Activated CD4-positive, CD25-positive, alpha-beta regulatory T cell treated with anti-CD3 and anti-CD28 coated beads, Interleukin-2, amount 50 U/mL, for 24 hours (primary cell): ENCODE data around the gene C1QL2.
A peak's percentile ranks its signal among the peaks of the same experiment; 100 is the strongest.

ENCODE experiments used
- ATAC-seq, 2 donors: fragments of 150-1000 bp; cut with Tn5 transposase; one replicate each; pipeline ENCODE4 v1.10.0; 2021; ENCODE audit warnings: mild to moderate bottlenecking in 1 of 2, moderate library complexity in 1 of 2

Gene C1QL2

DNA sequence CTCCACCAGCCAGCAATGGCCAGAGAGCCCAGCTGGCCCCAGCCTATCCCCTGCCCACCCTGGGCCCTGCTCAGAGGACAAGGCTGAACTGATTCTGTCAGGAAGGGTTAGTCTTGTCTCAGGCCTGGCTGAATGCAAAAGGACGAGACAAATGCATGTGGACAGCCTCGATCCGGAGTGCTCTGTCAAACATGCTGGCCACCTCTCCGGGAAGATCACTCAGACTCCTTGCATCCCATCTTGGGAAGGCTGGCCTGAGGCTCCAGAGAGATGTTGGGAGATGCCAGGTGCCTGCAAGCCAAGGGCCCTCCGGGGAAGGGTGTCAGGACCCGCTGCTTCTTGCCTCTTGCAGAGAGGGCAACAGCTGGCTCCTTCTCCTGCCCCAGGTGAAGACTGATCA is 20.2 kb upstream of the C1QL2 start:
- ATAC-seq: no peak

DNA sequence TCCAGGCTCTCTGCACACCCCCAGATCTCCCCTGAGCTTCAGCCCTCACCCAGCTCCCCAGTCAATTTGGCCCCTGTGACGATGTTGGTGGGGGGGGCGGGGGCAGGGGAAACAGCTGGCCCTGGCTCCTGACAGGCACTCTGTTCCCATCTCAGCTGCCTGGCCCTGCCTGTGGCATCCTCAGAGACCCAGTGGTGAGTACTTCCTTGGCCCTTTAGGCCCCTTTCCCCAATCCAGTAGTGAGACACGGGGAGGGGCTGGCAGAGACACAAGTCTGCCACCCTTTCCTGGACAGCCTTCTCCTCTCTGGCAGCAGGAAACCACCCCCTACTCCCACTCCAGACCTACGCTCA is 19.3 kb upstream of the C1QL2 start:
- no peak for ATAC-seq

DNA sequence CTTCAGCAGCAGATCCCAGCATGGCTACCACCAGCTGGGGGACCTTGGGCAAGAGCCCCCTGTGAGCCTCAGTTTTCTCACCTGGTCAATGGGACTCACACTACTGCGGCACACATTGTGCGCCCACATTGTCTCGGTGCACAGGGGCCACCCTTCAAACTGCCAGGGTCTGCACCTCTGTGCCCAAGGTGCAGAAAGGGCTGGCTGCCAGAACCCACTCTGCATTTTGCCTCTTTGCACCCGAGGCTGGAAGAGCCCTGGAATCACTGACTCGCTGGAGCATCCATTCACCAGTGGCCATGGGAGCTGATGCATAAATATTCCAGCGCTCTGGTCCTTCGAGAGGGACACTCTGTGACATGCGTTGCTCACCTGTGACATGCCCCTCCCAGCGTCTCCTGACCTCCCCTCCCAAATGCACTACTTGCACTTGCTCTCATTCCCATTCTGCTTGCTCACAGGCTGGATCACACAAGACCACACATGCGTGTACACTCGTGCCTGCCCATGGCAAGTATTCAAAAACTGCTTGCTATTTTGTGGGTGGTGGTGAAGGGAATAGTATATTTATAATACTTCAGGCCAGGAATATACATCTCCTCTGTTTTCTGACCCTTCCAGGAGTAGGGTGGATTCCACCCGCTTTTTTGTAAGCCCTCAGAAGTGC is 18.8 kb upstream of the C1QL2 start:
- ATAC-seq: no peak

DNA sequence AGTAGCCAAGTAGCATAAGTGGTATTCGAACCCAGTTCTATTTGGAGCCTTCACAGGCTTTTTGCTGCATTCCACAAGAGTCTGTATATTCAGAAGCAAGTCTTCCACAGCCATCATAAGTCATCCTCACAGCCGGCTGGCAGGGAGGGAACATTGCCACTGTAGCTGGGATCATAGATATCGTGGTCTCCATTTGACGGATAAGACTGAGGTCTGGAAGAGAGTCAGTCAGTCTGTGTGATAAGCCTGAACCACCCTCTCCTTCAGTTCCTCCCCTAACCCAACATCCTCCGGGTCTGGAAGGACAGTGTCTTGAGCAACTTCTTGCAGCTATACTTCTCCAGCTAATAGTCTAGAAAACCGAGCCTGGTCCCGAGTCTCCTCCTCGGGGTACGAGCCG is 17.0 kb upstream of the C1QL2 start:
- ATAC-seq: no peak

DNA sequence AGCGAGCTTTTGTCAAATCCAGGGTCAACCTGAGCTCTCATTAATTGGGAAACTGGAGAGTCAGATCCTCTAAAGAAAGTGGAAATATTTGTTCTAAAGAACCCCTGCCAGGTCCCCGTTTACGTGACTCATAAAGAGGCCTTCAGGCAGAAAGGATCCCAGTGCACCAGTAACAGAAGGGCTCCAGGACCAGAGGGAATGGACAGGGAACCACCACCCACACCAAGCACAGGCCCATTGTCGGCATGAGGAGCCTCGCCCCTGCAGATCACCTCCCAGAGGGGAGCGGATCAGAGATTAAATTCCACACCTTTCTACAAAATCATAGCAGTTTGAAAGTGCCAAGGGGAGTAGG is 16.4 kb upstream of the C1QL2 start:
- ATAC-seq: no peak

DNA sequence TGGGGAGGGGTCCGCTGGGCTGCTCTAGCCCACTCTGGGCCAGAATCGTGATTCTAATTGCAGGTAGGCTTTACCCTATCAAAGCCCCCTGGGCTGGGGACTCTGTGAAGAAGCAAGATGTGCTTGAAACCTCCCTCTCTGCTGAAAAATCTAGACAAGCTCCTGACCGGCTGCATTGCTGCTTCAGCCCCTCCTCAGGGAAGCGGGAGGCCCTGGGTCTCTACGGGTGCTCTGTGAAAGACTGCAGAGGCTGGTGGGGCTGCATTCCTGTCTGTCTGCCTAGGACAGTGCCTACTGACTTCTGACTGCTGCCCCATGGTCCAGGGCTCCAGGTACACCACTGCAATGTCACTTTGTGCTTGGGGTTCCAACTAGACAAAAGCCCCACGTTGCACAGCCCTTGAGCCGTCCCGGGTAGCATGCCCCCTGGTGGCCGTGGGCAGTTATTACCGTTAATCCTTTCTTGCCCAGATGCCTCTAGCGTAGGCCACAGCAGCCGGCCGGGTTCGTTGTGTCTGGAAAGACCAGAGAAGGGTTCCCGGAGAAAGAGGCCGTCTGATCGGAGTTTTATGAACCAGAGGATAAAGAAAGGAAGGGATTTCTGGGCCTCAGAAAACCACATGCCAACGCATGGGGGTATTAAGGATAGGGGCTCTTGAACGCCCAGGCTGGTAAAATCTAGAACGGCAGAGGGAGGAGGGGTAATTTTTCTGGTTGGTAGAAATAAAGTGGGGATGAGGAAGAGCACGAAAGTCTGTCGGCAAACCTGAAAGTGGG is 15.9 kb upstream of the C1QL2 start:
- ATAC-seq: peak in 1 of 2 donors; percentile 28

DNA sequence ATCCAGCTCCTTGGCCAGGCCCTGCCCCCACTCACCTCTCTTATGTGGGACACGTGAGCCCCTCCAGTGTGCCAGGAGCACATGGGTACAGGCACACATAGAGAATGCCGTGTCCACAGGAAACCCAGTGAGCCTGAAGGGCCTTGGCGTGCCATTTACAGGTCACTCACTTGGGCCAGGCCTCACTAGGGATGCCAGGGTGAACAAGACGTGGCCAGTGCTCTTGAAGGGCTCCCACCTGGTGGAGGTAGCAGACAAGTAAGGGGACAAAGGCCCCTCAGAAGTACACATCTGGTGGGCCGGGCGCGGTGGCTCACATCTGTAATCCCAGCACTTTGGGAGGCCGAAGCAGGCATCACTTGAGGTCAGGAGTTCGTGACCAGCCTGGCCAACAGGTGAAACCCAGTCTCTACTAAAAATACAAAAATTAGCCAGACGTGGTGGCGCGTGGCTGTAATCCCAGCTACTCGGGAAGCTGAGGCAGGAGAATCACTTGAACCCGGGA is 15.1 kb upstream of the C1QL2 start:
- ATAC-seq: no peak

DNA sequence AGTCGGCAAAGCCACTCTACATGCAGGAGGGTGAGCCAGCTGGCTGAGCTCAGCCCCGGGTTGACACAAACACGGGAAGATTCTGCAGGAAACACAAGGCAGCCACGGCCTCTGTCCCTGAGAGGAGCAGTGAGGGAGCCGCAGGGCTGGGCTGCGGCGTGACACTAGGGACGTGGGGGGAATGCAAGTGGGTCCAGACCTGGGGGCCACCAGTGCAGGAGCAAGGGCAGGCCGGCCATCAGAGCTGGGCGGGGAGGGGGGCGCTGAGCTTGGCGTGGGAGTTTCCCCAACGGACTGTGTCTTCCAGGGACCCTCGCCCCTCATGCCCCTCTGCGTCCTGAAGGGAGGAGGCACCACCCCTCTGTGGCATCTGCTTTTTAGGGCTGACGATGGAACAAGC is 12.0 kb upstream of the C1QL2 start:
- no peak for ATAC-seq

DNA sequence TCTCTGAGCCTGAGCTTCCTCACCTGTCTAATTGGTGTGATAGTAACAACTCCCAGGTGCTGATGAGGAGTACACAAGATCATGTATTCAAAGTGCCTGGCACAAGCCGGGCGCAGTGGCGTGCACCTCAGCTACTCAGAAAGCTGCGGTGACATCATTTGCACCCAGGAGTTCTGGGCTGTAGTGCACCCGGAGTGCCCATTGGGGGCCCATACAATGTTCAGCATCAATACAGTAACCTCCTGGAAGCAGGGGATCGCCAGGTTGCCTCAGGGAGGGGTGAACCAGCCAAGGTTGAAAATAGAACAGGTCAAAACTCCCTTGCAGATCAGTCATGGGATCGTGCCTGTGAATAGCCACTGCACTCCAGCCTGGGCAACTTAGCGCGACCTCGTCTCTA is 11.2 kb upstream of the C1QL2 start:
- no peak for ATAC-seq

DNA sequence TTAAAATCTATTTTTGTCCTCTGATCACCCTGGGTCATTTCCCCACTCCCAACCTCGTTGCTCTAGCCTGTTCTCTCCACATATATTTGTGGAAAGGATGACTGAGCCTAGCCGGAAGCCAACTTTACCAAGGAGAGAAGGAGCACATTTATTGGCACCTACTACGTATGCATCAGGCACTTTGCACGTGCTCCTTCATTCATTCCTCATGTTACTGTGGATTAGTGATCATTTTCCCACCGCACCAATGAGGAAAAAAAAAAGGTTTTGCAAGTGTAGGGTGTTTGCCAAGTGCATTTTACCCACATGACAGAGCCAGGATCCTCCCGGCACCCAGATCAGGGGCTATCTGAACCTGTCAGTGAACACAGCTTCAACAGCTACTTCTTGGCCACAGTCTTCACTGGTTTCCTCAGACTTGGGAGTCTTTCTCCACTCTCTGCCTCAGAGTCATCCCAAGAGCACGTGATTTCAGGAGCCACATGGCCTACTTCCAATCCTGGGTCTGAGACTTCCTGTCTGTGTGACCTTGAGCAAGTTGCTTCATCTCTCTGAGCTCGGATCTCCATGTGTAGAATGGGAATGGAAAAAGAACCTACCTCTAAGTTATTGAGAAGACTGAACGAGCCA is 1.9 kb upstream of the C1QL2 start:
- ATAC-seq: no peak

DNA sequence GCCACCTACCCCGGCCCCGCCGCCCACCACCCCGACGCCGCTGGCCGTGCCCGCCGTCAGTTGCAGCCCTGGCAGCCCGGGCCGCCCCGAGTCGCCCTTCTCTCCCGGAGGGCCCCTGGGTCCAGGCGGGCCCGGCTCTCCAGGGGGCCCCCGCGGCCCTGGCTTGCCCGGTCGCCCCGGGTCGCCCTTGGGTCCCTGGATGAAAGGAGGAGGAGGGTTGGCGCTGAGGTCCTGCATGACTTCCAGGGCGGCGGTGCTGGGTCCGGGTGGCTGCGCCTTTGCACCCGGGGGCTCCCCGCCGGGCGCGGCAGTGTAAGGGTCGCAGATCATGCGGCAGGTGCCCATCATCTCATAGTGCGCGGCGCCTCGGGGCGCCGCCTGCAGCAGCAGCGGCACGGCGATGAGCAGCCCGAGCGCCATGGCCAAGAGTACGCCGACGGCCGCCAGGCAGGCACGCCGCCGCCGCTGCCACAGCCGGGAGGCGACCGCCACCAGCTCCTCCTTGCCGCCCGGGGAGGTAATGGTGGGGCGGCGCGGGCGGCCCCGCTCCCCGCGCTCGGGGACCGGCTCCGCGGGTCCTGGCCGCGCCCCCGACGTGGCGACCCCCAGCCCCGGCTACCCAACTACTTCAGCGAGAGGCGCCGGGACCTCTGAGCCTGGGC is 570 bp downstream of the C1QL2 start:
- ATAC-seq: no peak

DNA sequence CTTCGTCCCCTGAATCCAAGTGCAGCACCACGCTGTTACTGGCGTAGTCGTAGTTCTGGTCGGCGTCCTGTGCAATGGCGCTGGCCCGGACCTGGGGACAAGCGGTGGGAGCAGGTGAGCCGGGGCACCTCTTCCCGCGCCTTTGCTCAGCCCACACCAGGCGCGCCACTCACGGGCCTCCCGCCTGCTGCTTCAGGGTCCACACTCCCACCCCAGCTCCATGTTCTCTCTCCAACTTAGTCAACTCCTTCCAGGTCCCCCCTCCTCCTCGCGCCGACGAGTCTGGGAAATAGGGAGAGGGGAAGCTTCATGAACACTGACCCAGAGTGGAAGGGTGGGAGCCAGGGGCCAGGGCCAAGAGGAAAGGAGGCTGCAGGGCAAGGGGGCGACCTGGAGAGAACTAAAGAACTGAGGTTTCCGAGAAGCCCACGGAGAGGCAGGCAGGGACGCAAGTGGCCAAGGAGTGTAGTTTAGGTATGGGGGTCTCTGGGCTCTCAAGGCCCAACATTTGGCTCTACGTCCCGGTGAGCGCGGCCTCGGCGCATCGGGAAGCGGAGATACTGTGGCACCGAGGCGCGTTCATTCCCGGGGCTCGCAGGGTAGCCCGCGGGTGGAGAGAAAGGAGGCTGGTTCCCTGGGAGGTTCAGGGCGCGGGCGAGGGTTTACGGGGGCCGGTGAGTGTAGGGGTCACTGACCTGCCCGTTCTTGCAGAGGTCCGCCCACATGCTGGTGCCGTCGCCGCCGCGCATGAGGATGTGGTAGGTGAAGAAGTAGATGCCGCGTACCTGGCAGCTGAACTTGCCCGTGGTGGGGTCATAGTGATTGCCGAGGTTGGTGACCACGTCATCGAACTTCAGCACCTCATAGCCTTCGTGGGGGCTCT is 1.4 kb downstream of the C1QL2 start:
- ATAC-seq: no peak

DNA sequence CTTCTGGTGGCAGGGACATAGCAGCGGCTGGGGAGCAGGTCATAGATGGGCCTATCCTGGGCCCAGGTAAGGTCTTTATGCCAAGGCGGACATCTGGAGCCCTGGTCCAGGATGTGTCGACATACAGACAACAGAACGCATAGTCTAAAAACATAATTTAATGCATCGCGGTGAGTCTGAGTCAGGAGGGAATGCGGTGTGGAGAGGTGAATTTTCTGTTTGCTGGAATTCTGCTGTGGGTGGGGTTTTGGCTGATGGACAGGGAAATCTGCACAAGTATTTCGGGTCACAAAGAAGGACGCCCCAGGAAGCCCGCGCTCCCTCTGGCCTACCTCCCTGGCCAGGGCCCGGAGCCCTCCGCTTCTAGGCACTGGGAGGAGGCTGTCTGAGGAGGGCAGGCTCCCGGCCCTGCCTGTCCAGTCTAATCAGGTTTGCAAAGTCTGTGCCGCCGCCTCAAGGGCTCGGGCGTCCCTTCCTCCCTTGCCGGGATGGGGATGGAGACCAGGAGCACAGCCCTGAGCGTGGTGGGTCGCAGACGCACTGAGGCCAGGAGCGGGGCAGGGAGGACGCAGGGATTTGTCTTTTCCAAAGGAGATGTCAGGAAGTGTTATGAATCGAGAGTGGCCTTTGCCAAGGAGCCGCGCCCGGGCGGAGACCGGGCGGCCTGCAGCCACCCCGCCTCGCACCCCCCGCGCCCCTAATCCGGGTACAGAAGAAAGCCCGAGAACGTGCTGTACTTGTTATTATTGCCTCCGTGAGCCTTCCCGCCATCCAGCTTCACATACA is 2.3 kb downstream of the C1QL2 start:
- ATAC-seq: no peak

DNA sequence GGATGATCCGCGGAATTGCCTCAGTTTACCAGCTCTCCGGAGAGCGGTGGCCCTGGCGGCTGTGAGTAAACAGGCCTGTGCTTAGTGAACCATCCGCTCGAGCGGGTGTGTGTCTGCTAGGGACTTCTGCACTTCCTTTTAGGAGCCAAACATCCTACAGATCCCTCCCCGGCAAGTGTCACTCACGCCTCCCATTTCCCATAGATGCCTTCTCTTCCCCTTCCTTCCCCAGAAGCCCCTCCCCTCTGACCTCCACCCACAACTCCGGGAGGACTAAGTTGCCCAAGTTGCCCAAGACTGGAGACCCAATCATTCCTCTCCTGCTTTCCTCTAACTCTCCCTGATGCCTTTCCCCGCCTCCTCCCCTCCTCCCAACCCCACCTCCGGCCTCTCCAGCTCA is 2.9 kb downstream of the C1QL2 start:
- ATAC-seq: no peak

DNA sequence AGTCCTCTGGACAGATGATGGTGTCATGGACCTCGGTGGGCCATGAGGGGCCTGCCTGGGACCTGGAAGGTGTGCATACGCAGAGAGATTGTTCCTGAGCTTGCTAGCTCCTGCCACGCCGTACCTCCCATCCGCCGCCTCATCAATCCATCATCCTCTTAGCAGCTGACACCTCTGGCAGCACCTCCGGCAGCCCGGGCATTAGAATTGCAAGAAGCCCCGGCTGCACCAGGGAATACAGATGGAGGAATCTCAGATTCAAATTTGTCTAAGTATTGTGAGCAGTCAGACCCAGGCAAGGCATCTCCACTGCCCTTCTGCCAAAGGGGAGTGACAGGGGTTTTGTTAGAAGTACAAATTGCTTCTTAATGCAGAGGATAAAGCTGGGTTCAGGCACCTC is 4.5 kb downstream of the C1QL2 start:
- ATAC-seq: no peak

DNA sequence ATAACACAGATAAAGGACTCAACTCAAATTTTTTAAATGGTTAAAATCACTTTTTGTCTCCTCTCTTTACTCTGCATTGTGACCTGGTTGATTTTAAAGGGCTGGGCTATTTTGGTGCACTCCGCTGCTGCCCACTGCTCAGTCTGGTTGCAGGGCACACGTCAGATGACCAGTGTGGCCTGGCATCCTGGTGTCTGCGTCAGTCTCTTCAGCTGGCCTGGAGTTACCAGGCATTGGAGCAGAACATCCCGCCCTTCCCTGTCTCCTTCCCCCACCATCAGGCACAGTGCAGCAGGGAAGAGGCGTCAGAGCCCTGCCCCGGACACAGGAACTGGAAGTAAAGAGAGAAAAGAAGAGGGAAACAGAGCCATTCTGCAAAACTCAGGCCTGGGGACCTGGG is 8.9 kb downstream of the C1QL2 start:
- ATAC-seq: no peak

DNA sequence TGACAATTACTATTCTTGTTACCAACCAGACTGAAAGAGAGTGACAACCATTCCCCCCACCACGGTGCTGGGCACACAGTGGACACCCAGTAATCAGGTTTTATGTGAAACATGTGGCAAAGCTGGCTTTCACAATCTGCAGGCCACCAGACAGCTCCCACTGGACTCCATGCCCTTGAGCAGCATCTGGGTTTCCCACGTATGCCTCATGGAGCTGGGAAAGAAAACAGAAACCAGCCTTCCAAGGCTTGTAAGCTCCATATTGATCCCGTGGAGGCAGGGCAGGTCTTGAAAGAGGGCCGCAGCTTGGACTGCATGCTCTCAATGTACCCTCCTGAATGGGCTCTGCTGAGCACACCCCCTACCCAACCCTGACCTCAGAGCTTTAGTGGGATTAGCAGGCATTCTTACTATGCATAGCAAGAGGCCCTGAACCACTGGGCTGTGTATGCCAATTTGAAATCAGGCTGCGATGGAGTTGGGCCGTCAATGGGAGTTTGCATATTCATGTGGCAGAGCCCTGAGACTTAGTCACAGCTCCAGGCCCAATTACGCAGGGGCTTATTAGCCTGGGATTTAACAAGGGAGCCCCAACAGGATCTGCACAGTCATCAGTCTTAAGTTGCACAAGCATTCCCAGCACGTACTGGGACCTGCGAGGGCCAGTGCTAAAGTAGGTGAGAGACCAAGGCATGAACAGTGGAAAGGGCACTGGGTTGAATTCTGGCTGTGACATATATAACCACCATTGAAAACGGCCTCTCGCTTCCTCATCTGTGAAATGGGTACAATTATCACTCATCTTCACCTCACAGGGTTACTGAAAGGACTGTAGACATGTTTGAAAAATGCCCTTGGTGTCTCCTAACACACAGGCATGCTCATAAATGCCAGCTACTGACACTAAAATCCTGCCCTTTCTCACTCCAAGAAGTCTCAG is 10.5 kb downstream of the C1QL2 start:
- ATAC-seq: no peak

DNA sequence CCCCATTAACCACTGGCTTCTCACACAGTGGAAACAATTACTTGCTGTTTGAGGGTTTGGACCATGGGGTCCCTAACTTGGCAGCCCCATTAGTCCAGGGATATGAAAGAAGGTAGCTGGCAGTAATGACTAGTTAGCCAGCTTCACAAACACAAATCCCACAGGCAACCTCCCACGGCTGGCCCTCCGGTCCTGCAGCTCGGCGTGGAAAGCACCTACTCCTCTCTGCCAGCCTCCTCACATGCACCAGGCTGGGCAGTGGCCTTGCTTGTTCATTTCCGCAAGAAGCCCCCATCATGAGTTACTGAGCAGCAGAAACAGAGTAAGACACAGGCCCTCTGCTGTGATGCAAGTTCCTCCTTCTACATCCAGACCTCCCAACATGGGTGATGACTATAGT is 13.7 kb downstream of the C1QL2 start:
- no peak for ATAC-seq

DNA sequence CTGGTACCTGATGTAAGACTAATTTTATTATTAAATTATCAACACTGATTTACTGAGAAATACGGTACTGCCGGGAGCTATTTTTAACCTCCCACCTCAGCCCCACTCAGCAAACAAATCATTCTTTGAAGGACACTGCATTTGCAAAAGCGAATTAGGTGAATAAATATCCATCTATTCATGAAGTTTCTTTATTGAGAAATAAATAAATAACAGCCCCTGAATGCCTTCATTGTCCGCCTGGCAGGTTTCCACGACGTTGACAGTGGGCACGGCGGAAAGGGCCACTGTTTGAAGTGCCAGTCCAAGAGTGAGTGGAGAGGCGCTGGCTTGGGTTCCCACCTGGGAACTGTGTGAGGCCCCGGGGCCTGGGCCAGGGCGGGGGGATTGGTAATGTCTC is 15.7 kb downstream of the C1QL2 start:
- no peak for ATAC-seq

DNA sequence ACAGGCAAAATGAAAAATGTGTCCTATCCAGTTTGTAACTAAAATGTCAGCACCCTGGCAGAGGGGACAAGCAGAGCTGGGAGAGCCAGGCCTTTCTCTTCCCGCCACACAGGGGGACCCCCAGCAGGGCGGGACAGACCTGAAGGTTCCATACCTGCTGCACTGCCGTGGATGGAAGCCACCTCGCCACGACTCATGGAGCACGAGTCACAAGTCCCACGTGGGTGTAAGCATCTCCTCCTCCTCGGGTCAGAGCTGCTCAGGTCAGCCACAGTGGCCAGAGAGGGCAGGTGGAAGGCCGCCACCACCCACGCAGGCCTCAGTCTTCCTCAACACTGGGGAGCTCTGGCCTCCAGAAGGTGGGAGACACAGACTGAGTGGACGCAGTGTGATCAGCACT is 21.0 kb downstream of the C1QL2 start:
- ATAC-seq: no peak

DNA sequence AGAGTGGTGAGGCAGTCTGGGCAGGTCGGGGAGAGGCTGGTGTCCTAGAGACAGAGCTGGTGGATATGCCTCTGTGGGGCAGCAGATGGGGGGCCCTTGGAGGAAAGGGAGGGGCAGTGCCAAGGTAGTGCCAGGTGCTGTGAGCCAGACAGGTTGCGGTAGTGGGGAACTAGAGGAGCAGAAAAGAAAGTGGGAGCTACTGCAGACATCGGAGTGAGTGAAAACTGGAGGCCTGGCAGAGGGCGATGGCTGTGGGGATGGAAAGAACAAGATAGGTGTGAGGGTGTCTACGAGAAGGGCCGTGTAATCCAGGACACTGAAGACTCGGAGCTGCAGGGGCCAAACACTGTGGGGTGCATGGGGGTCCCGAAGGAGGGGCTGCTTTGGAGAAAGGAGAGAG is 21.7 kb downstream of the C1QL2 start:
- ATAC-seq: no peak
